Measurements from ENCODE around the gene SHOC2. TPM values are rescaled to one million over a fixed set of nuclear protein-coding genes. Genes with fewer than 3 reads are reported as not detected.

Gene SHOC2
- polyA plus RNA-seq, 3 donors: 13.9 to 69.9 (median 68.9) TPM

DNA sequence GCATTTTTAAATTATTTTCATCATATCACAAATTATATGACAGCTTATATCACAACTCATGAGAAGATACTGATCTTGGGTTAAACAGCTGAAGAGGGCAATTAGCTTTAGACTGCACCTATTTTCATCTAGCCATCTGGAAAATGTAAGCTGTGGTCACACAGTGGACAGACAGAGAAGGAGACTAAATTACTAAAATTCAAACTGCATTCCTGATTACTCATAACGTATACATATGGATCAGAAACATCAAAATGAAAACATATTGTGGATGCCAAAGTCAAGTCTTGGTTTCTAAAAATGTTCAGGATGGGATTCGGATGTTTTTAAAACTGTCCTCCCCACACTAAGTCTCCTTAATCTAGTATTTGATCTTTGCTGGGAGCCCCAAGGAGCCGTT is 7.0 kb upstream of the SHOC2 start:
- H3K9ac ChIP-seq (ENCODE audit: insufficient read depth, low read length, poor library complexity, severe bottlenecking): no peak overlapping the region
- no peak overlapping the region for H3K4me3 Mint-ChIP-seq
- peaks cover 14% of the 10 kb centered on the region for H3K79me2 ChIP-seq (ENCODE audit: insufficient read depth, low read length)
- TF ChIP-seq, protein P1, sequence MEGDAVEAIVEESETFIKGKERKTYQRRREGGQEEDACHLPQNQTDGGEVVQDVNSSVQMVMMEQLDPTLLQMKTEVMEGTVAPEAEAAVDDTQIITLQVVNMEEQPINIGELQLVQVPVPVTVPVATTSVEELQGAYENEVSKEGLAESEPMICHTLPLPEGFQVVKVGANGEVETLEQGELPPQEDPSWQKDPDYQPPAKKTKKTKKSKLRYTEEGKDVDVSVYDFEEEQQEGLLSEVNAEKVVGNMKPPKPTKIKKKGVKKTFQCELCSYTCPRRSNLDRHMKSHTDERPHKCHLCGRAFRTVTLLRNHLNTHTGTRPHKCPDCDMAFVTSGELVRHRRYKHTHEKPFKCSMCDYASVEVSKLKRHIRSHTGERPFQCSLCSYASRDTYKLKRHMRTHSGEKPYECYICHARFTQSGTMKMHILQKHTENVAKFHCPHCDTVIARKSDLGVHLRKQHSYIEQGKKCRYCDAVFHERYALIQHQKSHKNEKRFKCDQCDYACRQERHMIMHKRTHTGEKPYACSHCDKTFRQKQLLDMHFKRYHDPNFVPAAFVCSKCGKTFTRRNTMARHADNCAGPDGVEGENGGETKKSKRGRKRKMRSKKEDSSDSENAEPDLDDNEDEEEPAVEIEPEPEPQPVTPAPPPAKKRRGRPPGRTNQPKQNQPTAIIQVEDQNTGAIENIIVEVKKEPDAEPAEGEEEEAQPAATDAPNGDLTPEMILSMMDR (IDR thresholded peaks at IDR 0.05): no peak
- 100% methylated on average over 1 of the region's 3 CpGs for WGBS (ENCODE audit: insufficient coverage)
- intact Hi-C loops (cut with micrococcal nuclease): loop anchor here in 1 of 2 donors (5.0 kb wide), 1 partner anchor 35 kb away; no protein-coding TSS in a partner anchor
- peaks cover 30 to 34% of the 10 kb centered on the region in 2 donors for H3K36me3 Mint-ChIP-seq
- H3K4me1 ChIP-seq (ENCODE audit: control insufficient read depth in 1 of 2, insufficient read depth in 2 of 2, low read length in 2 of 2): peaks cover 0 to under 1% of the 10 kb centered on the region in 2 donors
- no peak overlapping the region for H3K27ac Mint-ChIP-seq
- H3K27me3 ChIP-seq (ENCODE audit: control insufficient read depth in 2 of 2, insufficient read depth in 2 of 2, low read length in 2 of 2): no peaks in the 10 kb centered on the region
- no peaks in the 10 kb centered on the region for H3K9me3 ChIP-seq (replicated peaks in 1 of 2; ENCODE audit: control insufficient read depth in 1 of 2, insufficient read depth in 1 of 2, low read length in 2 of 2)
- H3K27me3 Mint-ChIP-seq (ENCODE audit: low read depth in 3 of 3): no peaks in the 10 kb centered on the region
- H3K4me1 Mint-ChIP-seq: peaks cover 2% of the 10 kb centered on the region
- H3K4me2 ChIP-seq (replicated peaks; ENCODE audit: extremely low read depth, low read length, poor library complexity, severe bottlenecking): no peak overlapping the region
- H4K20me1 ChIP-seq (ENCODE audit: insufficient read depth, low read length): peaks cover 21% of the 10 kb centered on the region
- H3K4me3 ChIP-seq (replicated peaks in 1 of 3; ENCODE audit: low read depth in 2 of 3, low read length in 3 of 3): no peak overlapping the region
- H3K27ac ChIP-seq (ENCODE audit: low read depth in 1 of 2, low read length in 2 of 2): no peak overlapping the region
- H3K9me3 Mint-ChIP-seq: no peaks in the 10 kb centered on the region
- peaks cover 5 to 25% of the 10 kb centered on the region in 2 donors for H3K36me3 ChIP-seq (replicated peaks in 1 of 2; ENCODE audit: control insufficient read depth in 1 of 2, insufficient read depth in 2 of 2, low read length in 2 of 2)
- no peak overlapping the region for H2AFZ ChIP-seq (ENCODE audit: insufficient read depth, low read depth, low read length, poor library complexity, severe bottlenecking)
- no peak for DNase-seq

DNA sequence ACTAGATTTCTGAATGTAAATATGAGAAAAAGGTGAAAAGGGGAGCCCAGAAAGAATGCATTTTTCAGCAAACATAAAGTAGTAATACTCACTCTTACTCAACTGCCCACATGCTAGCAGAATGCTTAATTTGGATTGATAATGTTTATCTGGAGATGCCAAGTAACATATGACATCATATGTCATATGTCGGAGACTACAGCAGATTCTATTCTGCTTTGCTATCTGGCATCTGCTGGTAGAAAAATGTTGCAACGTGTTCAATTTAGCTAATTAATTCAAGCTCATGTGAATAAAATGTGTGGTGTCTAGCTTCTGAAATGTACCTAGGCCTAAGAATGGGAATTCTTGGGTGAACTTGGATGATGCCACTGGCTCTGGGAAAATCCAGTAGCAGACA is 5.0 kb upstream of the SHOC2 start:
- H3K9ac ChIP-seq (ENCODE audit: insufficient read depth, low read length, poor library complexity, severe bottlenecking): no peak overlapping the region
- no peaks in the 10 kb centered on the region for H3K9me3 ChIP-seq (replicated peaks in 1 of 2; ENCODE audit: control insufficient read depth in 1 of 2, insufficient read depth in 1 of 2, low read length in 2 of 2)
- Mint-ChIP-seq H3K27ac (no peak overlapping the region), H3K4me1 (peaks cover 11% of the 10 kb centered on the region), H3K27me3 (ENCODE audit: low read depth in 3 of 3) (no peaks in the 10 kb centered on the region), H3K9me3 (no peaks in the 10 kb centered on the region), H3K36me3 (peaks cover 25 to 28% of the 10 kb centered on the region in 2 donors), H3K4me3 (no peak overlapping the region)
- no peak overlapping the region for H3K4me2 ChIP-seq (replicated peaks; ENCODE audit: extremely low read depth, low read length, poor library complexity, severe bottlenecking)
- H3K4me3 ChIP-seq (replicated peaks in 1 of 3; ENCODE audit: low read depth in 2 of 3, low read length in 3 of 3): no peak overlapping the region
- H2AFZ ChIP-seq (ENCODE audit: insufficient read depth, low read depth, low read length, poor library complexity, severe bottlenecking): no peak overlapping the region
- intact Hi-C loops (cut with micrococcal nuclease): loop anchor here in 1 of 2 donors (5.0 kb wide), 1 partner anchor 37 kb away; no protein-coding TSS in a partner anchor
- H3K36me3 ChIP-seq (replicated peaks in 1 of 2; ENCODE audit: control insufficient read depth in 1 of 2, insufficient read depth in 2 of 2, low read length in 2 of 2): peaks cover 2 to 24% of the 10 kb centered on the region in 2 donors
- peaks cover 21% of the 10 kb centered on the region for H4K20me1 ChIP-seq (ENCODE audit: insufficient read depth, low read length)
- H3K79me2 ChIP-seq (ENCODE audit: insufficient read depth, low read length): peaks cover 21% of the 10 kb centered on the region
- TF ChIP-seq, protein P1 (IDR thresholded peaks at IDR 0.05): no peak
- no peak overlapping the region for H3K27ac ChIP-seq (ENCODE audit: low read depth in 1 of 2, low read length in 2 of 2)
- H3K27me3 ChIP-seq (ENCODE audit: control insufficient read depth in 2 of 2, insufficient read depth in 2 of 2, low read length in 2 of 2): no peaks in the 10 kb centered on the region
- 91% methylated on average over 2 of the region's 2 CpGs for WGBS (ENCODE audit: insufficient coverage)
- H3K4me1 ChIP-seq (ENCODE audit: control insufficient read depth in 1 of 2, insufficient read depth in 2 of 2, low read length in 2 of 2): peaks cover 7 to 9% of the 10 kb centered on the region in 2 donors
- no peak for DNase-seq
